GM21786 (cell line): ENCODE data around the gene AZU1.
"Not testable (repeated sequence)": the region's sequence is repeated elsewhere in the genome, so short reads cannot be mapped to it uniquely, and the experiment has no call there.

Experiments used
- ATAC-seq: cut with Tn5 transposase; IDR thresholded peaks from one replicate; pipeline ENCODE4 v1.9.1; 2021; ENCODE audit not compliant: unreplicated experiment

The AZU1 gene

DNA sequence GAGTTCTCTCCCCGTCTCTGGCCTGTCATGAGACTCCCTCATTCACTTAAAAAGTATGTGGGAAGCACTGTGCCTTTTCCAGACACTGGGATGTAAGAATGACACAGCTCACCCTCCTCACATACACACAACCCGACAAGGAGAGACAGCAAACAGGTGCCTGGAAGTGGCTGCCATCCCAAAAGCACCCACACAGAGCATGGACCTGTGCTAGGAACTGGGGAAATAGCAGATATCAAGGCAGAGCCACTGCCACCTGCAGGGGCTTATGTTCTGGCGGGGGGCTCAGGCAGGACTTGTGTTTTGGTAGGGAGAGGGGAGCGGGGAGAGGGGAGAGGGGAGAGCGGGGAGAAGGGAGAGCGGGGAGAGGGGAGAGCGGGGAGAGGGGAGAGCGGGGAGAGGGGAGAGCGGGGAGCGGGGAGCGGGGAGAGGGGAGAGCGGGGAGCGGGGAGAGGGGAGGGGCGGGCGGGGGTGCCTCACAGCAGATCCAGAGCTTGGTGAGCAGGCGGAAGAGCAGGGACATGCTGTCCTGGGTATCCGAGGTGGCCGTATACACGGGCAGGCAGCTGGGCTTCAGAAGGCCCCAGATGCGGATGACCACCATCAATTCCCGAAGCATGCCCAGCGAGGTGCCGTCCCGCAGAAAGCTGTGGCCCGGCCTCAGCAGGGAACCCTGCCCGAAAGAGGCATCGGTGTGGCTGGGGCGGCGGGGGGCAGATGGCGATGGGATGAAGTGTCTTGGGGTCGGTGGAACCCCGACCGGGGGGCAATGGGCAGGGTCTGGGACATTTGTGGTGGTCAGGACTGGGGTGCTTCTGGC is 44.0 kb downstream of the AZU1 start:
- ATAC-seq, result no peak

GRCh38 chr19:872266-872951 is 44.8 kb downstream of the AZU1 start:
- ATAC-seq, result no peak

DNA sequence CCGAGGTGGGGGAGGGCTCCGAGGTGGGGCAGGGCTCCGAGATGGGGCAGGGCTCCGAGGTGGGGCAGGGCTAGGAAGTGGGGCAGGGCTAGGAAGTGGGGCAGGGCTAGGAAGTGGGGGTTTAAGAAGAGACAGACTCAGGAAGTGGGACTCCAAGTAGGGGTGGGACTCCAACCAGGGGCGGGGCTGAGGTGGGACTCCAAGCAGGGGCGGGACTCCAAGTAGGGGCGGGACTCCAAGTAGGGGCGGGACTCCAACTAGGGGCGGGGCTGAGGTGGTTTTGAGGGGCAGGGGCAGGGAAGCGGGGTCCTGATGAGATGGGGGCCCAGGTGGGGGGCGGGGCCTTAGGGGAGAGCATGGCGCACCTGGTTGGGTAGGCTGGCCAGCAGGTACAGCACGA is 45.4 kb downstream of the AZU1 start:
- no peak for ATAC-seq

- no peak for ATAC-seq
Observed at GRCh38 chr19:873561-874041, 46.0 kb downstream of the AZU1 start.

GRCh38 chr19:875265-875879 is 47.7 kb downstream of the AZU1 start:
- ATAC-seq, result no peak

GRCh38 chr19:876089-876488 is 48.5 kb downstream of the AZU1 start:
- no peak for ATAC-seq

DNA sequence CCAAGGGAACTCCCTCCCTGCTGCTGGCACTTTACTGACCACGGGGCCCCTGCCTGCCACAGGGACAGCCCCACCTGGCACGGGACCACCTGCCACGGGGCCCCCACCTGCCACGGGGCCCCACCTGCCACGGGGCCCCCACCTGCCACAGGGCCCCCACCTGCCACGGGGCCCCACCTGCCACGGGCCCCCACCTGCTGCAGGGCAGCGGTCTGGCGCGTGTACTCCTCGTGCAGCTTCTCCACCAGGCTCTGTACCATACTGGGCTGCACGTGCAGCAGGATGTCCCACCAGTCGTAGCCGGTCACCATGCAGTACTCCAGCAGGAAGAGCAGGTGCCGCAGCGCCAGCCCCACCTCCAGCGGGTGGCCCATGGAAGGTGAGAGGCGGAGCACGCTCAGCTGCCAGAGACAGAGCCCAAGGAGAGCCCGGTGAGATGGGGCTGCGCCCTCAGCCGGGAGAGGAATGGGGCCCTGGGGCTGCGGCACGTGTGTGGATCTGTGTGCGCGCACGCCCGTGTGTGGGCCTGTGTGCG is 49.2 kb downstream of the AZU1 start:
- ATAC-seq, result no peak

DNA sequence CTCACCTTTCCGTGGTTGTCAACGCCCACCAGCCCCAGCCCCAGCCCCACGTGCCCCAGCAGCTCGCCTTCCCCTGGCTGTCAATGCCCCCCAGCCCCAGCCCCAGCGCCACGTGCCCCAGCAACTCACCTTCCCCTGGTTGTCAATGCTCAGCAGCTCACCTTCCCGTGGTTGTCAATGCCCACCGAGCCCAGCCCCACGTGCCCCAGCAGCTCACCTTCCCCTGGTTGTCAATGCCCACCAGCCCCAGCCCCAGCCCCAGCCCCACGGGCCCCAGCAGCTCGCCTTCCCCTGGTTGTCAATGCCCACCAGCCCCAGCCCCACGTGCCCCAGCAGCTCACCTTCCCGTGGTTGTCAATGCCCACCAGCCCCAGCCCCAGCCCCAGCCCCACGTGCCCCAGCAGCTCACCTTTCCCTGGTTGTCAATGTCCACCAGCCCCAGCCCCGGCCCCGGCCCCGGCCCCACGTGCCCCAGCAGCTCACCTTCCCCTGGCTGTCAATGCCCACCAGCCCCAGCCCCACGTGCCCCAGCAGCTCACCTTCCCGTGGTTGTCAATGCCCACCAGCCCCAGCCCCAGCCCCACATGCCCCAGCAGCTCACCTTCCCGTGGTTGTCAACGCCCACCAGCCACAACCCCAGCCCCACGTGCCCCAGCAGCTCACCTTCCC is 50.5 kb downstream of the AZU1 start:
- not testable (repeated sequence) for ATAC-seq

- ATAC-seq, result not testable (repeated sequence)
Observed at GRCh38 chr19:878751-879561, 51.3 kb downstream of the AZU1 start.

GRCh38 chr19:879711-880438 is 52.2 kb downstream of the AZU1 start:
- ATAC-seq, result no peak
